H1 (cell line): ENCODE results near the gene DGKI. TPM values are rescaled to one million over a fixed set of nuclear protein-coding genes. Genes with fewer than 3 reads are reported as not detected.

ENCODE experiments used
- CTCF ChIA-PET: fragments of 300-600 bp; sonication (Branson Sonifier 250); formaldehyde crosslinking; loops from one replicate; lab custom pipeline; 2021; ENCODE audit not compliant: partially characterized antibody; lab: Charles Lee
- POLR2A ChIA-PET: fragments of 300-600 bp; sonication (Branson Sonifier 250); formaldehyde crosslinking; loops from one replicate; lab custom pipeline; 2021; ENCODE audit warnings: inconsistent platforms; ENCODE audit not compliant: partially characterized antibody; lab: Charles Lee
- DNase-seq, 2 experiments: peaks; one replicate each; pipeline versions ENCODE4 v3.0.0 to v3.0.0-alpha.2; 2010 to 2022; ENCODE audit warnings: low spot score in 2 of 2, low read depth in 1 of 2, mixed read lengths in 1 of 2
- FAIRE-seq: peaks from 2 replicates; lab custom pipeline; 2011; peaks lifted over from hg19 to GRCh38; lab: Jason Lieb, UNC
- H2AFZ ChIP-seq: 2 replicates; pipeline ENCODE4 v1.8.1; 2012; ENCODE audit warnings: low read length, inconsistent platforms
- H2AK5ac ChIP-seq: 2 replicates; pipeline ENCODE4 v1.6.1; 2013; ENCODE audit warnings: low read depth, low read length
- H2BK120ac ChIP-seq: replicated peaks from 2 replicates; pipeline ENCODE3; 2013; ENCODE audit warnings: low read depth, low read length, inconsistent platforms
- H2BK12ac ChIP-seq: 2 replicates; pipeline ENCODE4 v1.6.1; 2013; ENCODE audit warnings: low read depth, low read length
- H2BK15ac ChIP-seq: 2 replicates; pipeline ENCODE4 v1.6.1; 2013; ENCODE audit warnings: low read length
- H2BK20ac ChIP-seq: 2 replicates; pipeline ENCODE4 v1.6.1; 2013; ENCODE audit warnings: low read length
- H2BK5ac ChIP-seq: 2 replicates; pipeline ENCODE4 v1.6.1; 2013; ENCODE audit warnings: low read depth, low read length
- H3K14ac ChIP-seq: 2 replicates; pipeline ENCODE4 v1.6.1; 2013; ENCODE audit warnings: inconsistent platforms; ENCODE audit not compliant: insufficient read length
- H3K18ac ChIP-seq: 2 replicates; pipeline ENCODE4 v1.6.1; 2013; ENCODE audit warnings: low read length; ENCODE audit errors: extremely low read depth
- H3K23ac ChIP-seq: 2 replicates; pipeline ENCODE4 v1.6.1; 2013; ENCODE audit warnings: inconsistent platforms; ENCODE audit not compliant: insufficient read length
- H3K23me2 ChIP-seq: 2 replicates; pipeline ENCODE4 v1.6.1; 2013; ENCODE audit warnings: low read depth, low read length
- H3K27ac ChIP-seq: 2 replicates; pipeline ENCODE4 v1.6.1; 2011; ENCODE audit warnings: low read depth, low read length, inconsistent platforms
- H3K27me3 ChIP-seq, 4 experiments: replicated peaks in 1 of 4; 1 replicate in 1 of 4; 2 replicates in 3 of 4; pipeline versions ENCODE4 v1.6.1 to v1.8.1; 2011 to 2013; ENCODE audit warnings: low read length in 3 of 4, mild to moderate bottlenecking in 3 of 4, inconsistent platforms in 2 of 4, mixed read lengths in 2 of 4, moderate library complexity in 1 of 4; ENCODE audit not compliant: control insufficient read depth in 3 of 4, insufficient read depth in 3 of 4; ENCODE audit errors: extremely low read depth in 1 of 4
- H3K36me3 ChIP-seq, 4 experiments: 2 replicates each; pipeline versions ENCODE4 v1.6.1 to v1.8.1; 2011 to 2013; ENCODE audit warnings: mild to moderate bottlenecking in 4 of 4, low read length in 3 of 4, moderate library complexity in 2 of 4, control low read depth in 1 of 4, inconsistent platforms in 1 of 4; ENCODE audit not compliant: insufficient read depth in 4 of 4, control insufficient read depth in 2 of 4
- H3K4ac ChIP-seq: replicated peaks from 2 replicates; pipeline ENCODE3; 2013; ENCODE audit warnings: low read length, low read depth, mixed read lengths, inconsistent platforms; ENCODE audit not compliant: insufficient read length
- H3K4me1 ChIP-seq, 4 experiments: replicated peaks in 1 of 4; 1 replicate in 1 of 4; 2 replicates in 3 of 4; pipeline versions ENCODE4 v1.6.1 to v1.8.1; 2011 to 2013; ENCODE audit warnings: low read length in 3 of 4, inconsistent platforms in 2 of 4, mixed read lengths in 1 of 4; ENCODE audit not compliant: insufficient read depth in 4 of 4, control insufficient read depth in 3 of 4
- H3K4me2 ChIP-seq, 2 experiments: 2 replicates each; pipeline versions ENCODE4 v1.6.1 to v1.8.1; 2011 to 2013; ENCODE audit warnings: low read depth in 2 of 2, low read length in 2 of 2, control low read depth in 1 of 2, inconsistent platforms in 1 of 2, mild to moderate bottlenecking in 1 of 2; ENCODE audit not compliant: insufficient read depth in 1 of 2
- H3K4me3 ChIP-seq, 4 experiments: fragments of 200-600, 300-600 bp in 1 of 4; sonication (generic), shearing (Covaris generic), sonication (Bioruptor Twin) in 1 of 4; 2 replicates each; pipeline versions ENCODE4 v1.5.1 to v1.8.1; 2011 to 2016; ENCODE audit warnings: low read length in 4 of 4, low read depth in 3 of 4, control low read depth in 2 of 4, inconsistent platforms in 2 of 4, mild to moderate bottlenecking in 2 of 4, mixed read lengths in 1 of 4, moderate library complexity in 1 of 4; ENCODE audit not compliant: insufficient read depth in 2 of 4; ENCODE audit errors: extremely low read depth in 1 of 4
- H3K56ac ChIP-seq: replicated peaks from 2 replicates; pipeline ENCODE3; 2013; ENCODE audit warnings: low read depth, mild to moderate bottlenecking, mixed read lengths, low read length, inconsistent platforms; ENCODE audit not compliant: insufficient read length
- H3K79me1 ChIP-seq: 2 replicates; pipeline ENCODE4 v1.6.1; 2013; ENCODE audit warnings: low read depth, low read length, control low read depth
- H3K79me2 ChIP-seq, 2 experiments: 2 replicates each; pipeline versions ENCODE4 v1.6.1 to v1.8.1; 2012 to 2013; ENCODE audit warnings: low read length in 2 of 2, mild to moderate bottlenecking in 2 of 2, inconsistent platforms in 1 of 2; ENCODE audit not compliant: insufficient read depth in 2 of 2, control insufficient read depth in 1 of 2
- H3K9ac ChIP-seq, 4 experiments: replicated peaks in 1 of 4; 1 replicate in 1 of 4; 2 replicates in 3 of 4; pipeline versions ENCODE4 v1.6.1 to v1.8.1; 2011 to 2013; ENCODE audit warnings: low read depth in 3 of 4, low read length in 3 of 4, control low read depth in 2 of 4, mild to moderate bottlenecking in 2 of 4, moderate library complexity in 2 of 4, inconsistent platforms in 1 of 4; ENCODE audit errors: extremely low read depth in 1 of 4
- H3K9me3 ChIP-seq, 2 experiments: 2 replicates each; pipeline versions ENCODE4 v1.6.1 to v1.8.1; 2012 to 2013; ENCODE audit warnings: mild to moderate bottlenecking in 2 of 2, moderate library complexity in 2 of 2, control low read depth in 1 of 2, inconsistent platforms in 1 of 2, low read depth in 1 of 2, low read length in 1 of 2, mixed read lengths in 1 of 2; ENCODE audit not compliant: insufficient read depth in 2 of 2
- H4K20me1 ChIP-seq, 2 experiments: replicated peaks in 1 of 2; 2 replicates each; pipeline versions ENCODE3 to v1.8.1; 2011 to 2013; ENCODE audit warnings: inconsistent platforms in 2 of 2, low read length in 2 of 2, mild to moderate bottlenecking in 1 of 2; ENCODE audit not compliant: insufficient read depth in 2 of 2, control insufficient read depth in 1 of 2
- H4K5ac ChIP-seq: 2 replicates; pipeline ENCODE4 v1.6.1; 2013; ENCODE audit warnings: low read length, low read depth, mixed read lengths, inconsistent platforms; ENCODE audit not compliant: insufficient read length
- H4K8ac ChIP-seq: 2 replicates; pipeline ENCODE4 v1.8.0; 2013; ENCODE audit warnings: mild to moderate bottlenecking, moderate library complexity, low read length, inconsistent platforms; ENCODE audit not compliant: insufficient read depth; ENCODE audit errors: extremely low read depth
- H4K91ac ChIP-seq: replicated peaks from 2 replicates; pipeline ENCODE3; 2013; ENCODE audit warnings: low read length, mixed read lengths, inconsistent platforms; ENCODE audit not compliant: insufficient read length
- CHD2 ChIP-seq: IDR thresholded peaks from 2 replicates; pipeline ENCODE4 v1.6.1; 2012; ENCODE audit warnings: low read length, improper control_type of control experiment
- FOSL1 ChIP-seq: IDR thresholded peaks from 2 replicates; pipeline ENCODE4 v1.6.1; 2011; ENCODE audit warnings: mild to moderate bottlenecking, low read depth, low read length, moderate library complexity; ENCODE audit not compliant: insufficient read depth
- HDAC6 ChIP-seq: IDR thresholded peaks from one replicate; pipeline ENCODE4 v1.7.1; 2012; ENCODE audit warnings: low read depth, mild to moderate bottlenecking, inconsistent platforms, low read length, moderate library complexity
- KDM4A ChIP-seq: IDR thresholded peaks from one replicate; pipeline ENCODE4 v1.7.1; 2012; ENCODE audit warnings: low read depth, mild to moderate bottlenecking, moderate library complexity, low read length, inconsistent platforms; ENCODE audit not compliant: severe bottlenecking
- TCF12 ChIP-seq: IDR thresholded peaks from 2 replicates; pipeline ENCODE4 v1.6.1; 2011; ENCODE audit warnings: low read depth, mild to moderate bottlenecking, low read length
- WGBS, 2 experiments: shearing (Covaris generic) in 1 of 2; methylation state at CpG; one replicate each; pipeline versions ENCODE4 v1.1.6 to v1.1.7; 2013 to 2015; ENCODE audit warnings: low lambda C conversion rate in 2 of 2, mixed read lengths in 2 of 2, inconsistent platforms in 1 of 2, low coverage in 1 of 2, missing lambda C conversion rate in 1 of 2; ENCODE audit not compliant: insufficient replicate concordance in 2 of 2, insufficient coverage in 1 of 2, insufficient read length in 1 of 2; ENCODE audit errors: extremely low coverage in 1 of 2, missing lambda C conversion rate in 1 of 2; 5-methylcytosine and 5-hydroxymethylcytosine counted together
- polyA plus RNA-seq, 7 experiments: library from polyadenylated mRNA; depleted of rRNA in 3 of 7; stranded (reverse) in 5 of 7; unstranded in 2 of 7; fragments of >200 nt in 5 of 7; fragments of 200-250 nt in 2 of 7; gene quantifications; 1 replicate in 5 of 7; 2 replicates in 1 of 7; 4 replicates in 1 of 7; pipeline versions ENCODE4 v1.2.1 to v1.2.3, GENCODE V29; 2011 to 2013; ENCODE audit warnings: missing spikeins in 2 of 7, mixed read lengths in 2 of 7
- total RNA-seq: library from RNA; stranded (reverse); fragmentation: NEBNext Ultra II Directional; extraction: Animal tissue kit (Norgen Biotek cat#: 25700); gene quantifications from 2 replicates; pipeline ENCODE4 v1.2.1, GENCODE V29; 2021

The DGKI gene
- total and polyA plus RNA-seq, 2 of the 8 experiments (the other 6 are each of a cell fraction or from before 2014, with no cell fraction given): 0.20 to 0.71 TPM

DNA sequence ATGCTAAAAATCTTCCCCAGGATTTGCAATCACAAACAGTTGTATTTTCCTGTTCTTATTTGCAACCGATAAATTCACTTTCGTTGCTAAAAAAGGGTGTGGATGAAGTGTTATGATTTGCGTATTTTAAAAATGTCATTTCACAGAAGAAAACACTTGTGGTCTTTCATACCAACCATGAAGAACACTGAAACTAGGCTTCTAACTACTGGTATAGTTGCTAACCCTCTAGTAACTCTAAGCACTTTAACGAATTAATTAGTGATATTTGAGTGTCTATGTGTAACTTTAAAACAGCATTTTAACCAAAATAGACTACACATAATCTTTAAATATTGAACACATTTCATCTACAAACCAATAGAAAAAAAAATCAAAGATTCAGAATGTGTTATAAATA lies 315.1 kb downstream of the DGKI start:
- DNase-seq (no peak), FAIRE-seq (no peak)
- Histone ChIP-seq H3K18ac (no peak overlapping the region), H3K9ac (no peak overlapping the region), H3K4me3 (no peak overlapping the region), H3K4ac (no peak overlapping the region), H2AK5ac (no peak overlapping the region), H3K27ac (no peak overlapping the region), H2BK15ac (no peak overlapping the region), H3K23ac (no peak overlapping the region), H3K23me2 (no peaks in the 10 kb centered on the region), H2AFZ (no peak overlapping the region), H2BK120ac (no peak overlapping the region), H4K8ac (no peak overlapping the region), H2BK5ac (no peak overlapping the region), H4K20me1 (no peaks in the 10 kb centered on the region), H2BK20ac (no peak overlapping the region), H3K36me3 (no peaks in the 10 kb centered on the region), H3K9me3 (no peaks in the 10 kb centered on the region), H4K5ac (no peak overlapping the region), H3K79me1 (no peaks in the 10 kb centered on the region), H3K56ac (no peak overlapping the region), H2BK12ac (no peak overlapping the region), H3K79me2 (no peaks in the 10 kb centered on the region), H4K91ac (no peak overlapping the region), H3K27me3 (no peaks in the 10 kb centered on the region), H3K4me2 (no peak overlapping the region), H3K14ac (no peak overlapping the region), H3K4me1 (no peaks in the 10 kb centered on the region)
- ChIA-PET POLR2A (no interaction called here), CTCF (no interaction called here)
- WGBS, 2 experiments: 81% methylated on average over 4 of the region's 4 CpGs; no CpG with 5 or more reads in 1 of the 2 experiments
- TF ChIP-seq KDM4A (no peak), FOSL1 (no peak), TCF12 (no peak), HDAC6 (no peak), CHD2 (no peak)
